SKM-1 treated with dmso at 0.1 percent for 144 hours (cell line): ENCODE measurements around the gene ZNF407.

Experiments
- DNase-seq: peaks from one replicate; lab custom pipeline; 2025; ENCODE audit not compliant: unreplicated experiment; lab: John Stamatoyannopoulos, UW

Gene ZNF407

GRCh38 chr18:74921057-74921820, 323.6 kb downstream of the ZNF407 start:
- DNase-seq: no peak

- DNase-seq: no peak
These were observed 328.4 kb downstream of the ZNF407 start for GRCh38 chr18:74926051-74926450.

GRCh38 chr18:74928194-74928968, 330.7 kb downstream of the ZNF407 start:
- no peak for DNase-seq

GRCh38 chr18:74929110-74929509, 331.4 kb downstream of the ZNF407 start:
- DNase-seq: no peak

GRCh38 chr18:74930616-74931015, 332.9 kb downstream of the ZNF407 start:
- DNase-seq: no peak

- DNase-seq: no peak
These were observed 336.3 kb downstream of the ZNF407 start for GRCh38 chr18:74933930-74934329.

- DNase-seq: no peak
These were observed 337.8 kb downstream of the ZNF407 start for GRCh38 chr18:74935434-74935833.

GRCh38 chr18:74936343-74936742, 338.7 kb downstream of the ZNF407 start:
- no peak for DNase-seq

GRCh38 chr18:74937291-74937690, 339.6 kb downstream of the ZNF407 start:
- no peak for DNase-seq

GRCh38 chr18:74940856-74941255, 343.2 kb downstream of the ZNF407 start:
- DNase-seq: no peak

GRCh38 chr18:74942319-74942910, 344.7 kb downstream of the ZNF407 start:
- no peak for DNase-seq

GRCh38 chr18:74944676-74945075, 347.0 kb downstream of the ZNF407 start:
- no peak for DNase-seq

- DNase-seq: no peak
These were observed 348.3 kb downstream of the ZNF407 start for GRCh38 chr18:74945774-74946545.

GRCh38 chr18:74946646-74947375, 349.1 kb downstream of the ZNF407 start:
- DNase-seq: no peak

- no peak for DNase-seq
These were observed 349.7 kb downstream of the ZNF407 start for GRCh38 chr18:74947417-74947816.

- no peak for DNase-seq
These were observed 350.2 kb downstream of the ZNF407 start for GRCh38 chr18:74947875-74948274.

- peak; percentile 5 for DNase-seq
These were observed 351.9 kb downstream of the ZNF407 start for GRCh38 chr18:74949611-74950010.

GRCh38 chr18:74950479-74950878, 352.8 kb downstream of the ZNF407 start:
- DNase-seq: no peak

GRCh38 chr18:74951165-74951760, 353.6 kb downstream of the ZNF407 start:
- no peak for DNase-seq

GRCh38 chr18:74957588-74958224, 360.0 kb downstream of the ZNF407 start:
- no peak for DNase-seq
